WERI-Rb-1 (cell line): ENCODE results near the gene CHMP4B.

ENCODE experiments used
- DNase-seq: peaks from one replicate; pipeline ENCODE4 v3.0.0-alpha.2; 2020
- H3K27ac ChIP-seq: fragments of 250-450 bp; sonication (Bioruptor Pico); 2 replicates; pipeline ENCODE4 v1.5.1; 2020; ENCODE audit warnings: mild to moderate bottlenecking, moderate library complexity
- H3K27me3 ChIP-seq: fragments of 250-450 bp; sonication (Bioruptor Pico); 2 replicates; pipeline ENCODE4 v1.5.1; 2021; ENCODE audit warnings: mild to moderate bottlenecking, low read depth, moderate library complexity; ENCODE audit not compliant: insufficient read depth, severe bottlenecking
- H3K36me3 ChIP-seq: fragments of 250-450 bp; sonication (Bioruptor Pico); 2 replicates; pipeline ENCODE4 v1.5.1; 2020; ENCODE audit warnings: mild to moderate bottlenecking, moderate library complexity
- H3K4me3 ChIP-seq: 2 replicates; pipeline ENCODE4 v1.5.1; 2011; ENCODE audit warnings: low read depth, mild to moderate bottlenecking, control low read depth, low read length
- H3K9me3 ChIP-seq: fragments of 250-450 bp; sonication (Bioruptor Pico); 2 replicates; pipeline ENCODE4 v1.5.1; 2021; ENCODE audit warnings: mild to moderate bottlenecking, moderate library complexity; ENCODE audit not compliant: severe bottlenecking
- TF ChIP-seq, protein P1 (sequence below): IDR thresholded peaks from 2 replicates; pipeline ENCODE4 v1.5.1; 2011; ENCODE audit warnings: low read depth, mild to moderate bottlenecking, control low read depth, inconsistent platforms, low read length

The CHMP4B gene

DNA sequence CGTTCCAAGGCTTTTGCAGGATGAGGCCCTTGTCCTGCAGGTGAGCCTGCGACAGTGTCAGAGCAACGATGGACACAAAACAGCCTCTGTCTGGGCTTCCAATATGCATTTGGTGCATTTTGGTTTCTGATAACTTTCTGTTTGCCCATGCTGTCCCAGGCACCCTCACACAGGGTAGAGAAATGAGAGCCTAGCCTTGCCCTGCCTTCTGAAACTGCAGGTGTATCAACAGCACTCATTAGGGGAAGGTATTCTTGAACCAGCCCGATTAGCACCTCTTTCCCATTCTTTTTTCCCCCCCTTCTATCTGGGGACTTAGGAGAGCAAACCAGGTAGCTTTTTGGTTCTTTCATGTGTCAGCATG is 30.3 kb downstream of the CHMP4B start:
- H3K27me3 ChIP-seq, result no peaks in the 10 kb centered on the region
- no peaks in the 10 kb centered on the region for H3K9me3 ChIP-seq
- peak overlapping the region; percentile 47 for H3K27ac ChIP-seq
- no peak overlapping the region for H3K4me3 ChIP-seq
- TF ChIP-seq, protein P1, sequence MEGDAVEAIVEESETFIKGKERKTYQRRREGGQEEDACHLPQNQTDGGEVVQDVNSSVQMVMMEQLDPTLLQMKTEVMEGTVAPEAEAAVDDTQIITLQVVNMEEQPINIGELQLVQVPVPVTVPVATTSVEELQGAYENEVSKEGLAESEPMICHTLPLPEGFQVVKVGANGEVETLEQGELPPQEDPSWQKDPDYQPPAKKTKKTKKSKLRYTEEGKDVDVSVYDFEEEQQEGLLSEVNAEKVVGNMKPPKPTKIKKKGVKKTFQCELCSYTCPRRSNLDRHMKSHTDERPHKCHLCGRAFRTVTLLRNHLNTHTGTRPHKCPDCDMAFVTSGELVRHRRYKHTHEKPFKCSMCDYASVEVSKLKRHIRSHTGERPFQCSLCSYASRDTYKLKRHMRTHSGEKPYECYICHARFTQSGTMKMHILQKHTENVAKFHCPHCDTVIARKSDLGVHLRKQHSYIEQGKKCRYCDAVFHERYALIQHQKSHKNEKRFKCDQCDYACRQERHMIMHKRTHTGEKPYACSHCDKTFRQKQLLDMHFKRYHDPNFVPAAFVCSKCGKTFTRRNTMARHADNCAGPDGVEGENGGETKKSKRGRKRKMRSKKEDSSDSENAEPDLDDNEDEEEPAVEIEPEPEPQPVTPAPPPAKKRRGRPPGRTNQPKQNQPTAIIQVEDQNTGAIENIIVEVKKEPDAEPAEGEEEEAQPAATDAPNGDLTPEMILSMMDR, result no peak
- no peaks in the 10 kb centered on the region; the same call in none of the 2 replicates for H3K36me3 ChIP-seq
- DNase-seq, result no peak

DNA sequence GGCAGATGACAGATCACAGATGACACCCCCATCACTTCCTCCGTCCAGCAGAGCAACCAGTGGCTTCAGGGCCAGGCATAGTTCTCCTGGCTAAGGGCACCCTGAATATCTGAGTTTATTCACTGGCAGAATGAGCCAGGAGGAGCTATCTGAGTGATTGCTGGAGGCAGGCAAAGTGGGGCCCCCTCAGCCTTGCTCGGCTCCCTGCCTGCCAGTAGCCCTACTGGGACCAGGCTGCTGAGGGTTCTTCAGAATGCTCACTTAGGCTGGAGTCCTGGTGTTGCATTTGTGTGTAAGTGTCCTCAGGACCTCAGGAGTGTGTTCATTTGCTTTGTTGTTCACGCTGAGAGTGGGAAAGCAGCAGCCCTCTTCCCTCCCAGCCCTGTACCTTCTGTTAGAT is 31.2 kb downstream of the CHMP4B start:
- H3K4me3 ChIP-seq, result no peak overlapping the region
- TF ChIP-seq, protein P1, result no peak
- no peaks in the 10 kb centered on the region for H3K27me3 ChIP-seq
- no peaks in the 10 kb centered on the region; the same call in none of the 2 replicates for H3K36me3 ChIP-seq
- no peak for DNase-seq
- H3K9me3 ChIP-seq, result no peaks in the 10 kb centered on the region
- no peak overlapping the region for H3K27ac ChIP-seq

DNA sequence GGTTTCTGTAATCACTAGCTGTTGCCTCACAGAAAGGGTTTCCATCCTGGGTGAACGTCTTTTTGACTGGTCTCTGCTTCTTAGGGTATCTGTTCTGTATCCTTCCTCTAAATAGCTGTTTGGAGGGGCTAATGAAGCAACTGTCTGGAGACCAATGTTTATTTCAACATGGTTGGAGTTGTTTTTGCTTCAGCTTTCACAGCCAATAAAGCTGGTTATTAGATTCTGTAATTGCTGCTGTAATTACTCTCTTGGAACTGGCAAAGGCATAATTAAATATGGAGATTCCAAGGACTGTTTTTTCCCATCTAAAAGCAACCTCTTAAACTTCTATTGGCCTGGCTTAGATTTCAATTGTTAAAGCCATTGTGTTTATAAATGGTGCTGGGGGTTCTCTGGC is 31.9 kb downstream of the CHMP4B start:
- H3K36me3 ChIP-seq, result peaks cover under 1% of the 10 kb centered on the region
- H3K27me3 ChIP-seq, result no peaks in the 10 kb centered on the region
- H3K9me3 ChIP-seq, result no peaks in the 10 kb centered on the region
- H3K4me3 ChIP-seq, result no peak overlapping the region
- TF ChIP-seq, protein P1, result no peak
- DNase-seq, result no peak
- H3K27ac ChIP-seq, result no peak overlapping the region

DNA sequence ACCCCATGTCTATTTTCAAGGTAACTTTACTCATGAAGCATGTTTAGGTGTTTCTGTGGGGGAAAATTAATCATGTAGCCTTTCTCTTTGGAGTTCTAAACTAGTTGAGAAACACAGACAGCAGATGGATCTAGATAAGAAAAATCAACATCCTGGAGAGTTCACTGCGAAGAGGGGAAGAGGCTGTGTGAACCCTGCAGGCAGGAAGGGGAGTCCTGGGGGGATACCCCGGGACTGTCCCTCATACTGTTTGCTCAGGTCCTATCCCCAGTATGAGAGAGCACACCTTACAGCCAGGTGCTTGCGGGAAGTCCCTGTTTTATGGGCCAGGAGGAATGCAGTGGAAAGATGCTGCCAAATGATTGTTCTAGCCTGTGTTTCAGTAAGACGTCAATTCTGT is 32.7 kb downstream of the CHMP4B start:
- H3K4me3 ChIP-seq, result no peak overlapping the region
- peaks cover 8% of the 10 kb centered on the region for H3K36me3 ChIP-seq
- H3K27ac ChIP-seq, result no peak overlapping the region
- no peaks in the 10 kb centered on the region for H3K27me3 ChIP-seq
- H3K9me3 ChIP-seq, result no peaks in the 10 kb centered on the region
- TF ChIP-seq, protein P1, result no peak
- no peak for DNase-seq

DNA sequence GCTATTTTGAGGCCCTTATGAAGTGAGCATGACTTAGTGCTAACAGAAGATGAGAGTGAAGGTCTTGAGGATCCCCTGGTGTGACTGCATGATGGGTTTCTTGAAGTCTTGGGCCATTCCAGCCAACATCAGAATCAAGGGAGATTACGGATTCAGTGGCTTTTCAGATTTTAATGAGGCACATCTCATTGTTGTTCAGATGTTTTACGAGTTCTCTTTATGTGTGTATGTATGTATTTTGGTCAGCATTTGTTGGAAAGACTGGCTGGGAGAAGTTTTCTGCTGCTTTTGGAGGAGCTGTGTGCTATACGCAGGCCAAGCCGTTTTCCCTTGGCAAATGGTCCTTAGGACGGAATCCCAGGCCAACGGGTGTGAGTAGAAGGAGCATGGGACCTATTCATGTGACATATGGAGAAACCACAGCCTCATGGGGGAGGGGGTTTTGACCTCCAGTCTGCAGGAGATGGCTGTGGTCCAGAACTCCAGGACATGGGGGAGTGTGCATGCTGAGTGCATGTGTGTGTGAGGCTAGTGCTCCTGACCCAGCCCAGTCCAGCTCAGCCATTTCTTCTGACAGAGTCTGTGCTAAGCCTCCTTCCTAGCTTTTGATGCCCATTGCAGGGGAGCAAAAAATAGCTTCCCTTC is 35.3 kb downstream of the CHMP4B start:
- Histone ChIP-seq H3K27me3 (no peaks in the 10 kb centered on the region), H3K27ac (no peak overlapping the region), H3K9me3 (no peaks in the 10 kb centered on the region), H3K36me3 (peaks cover 14% of the 10 kb centered on the region), H3K4me3 (no peak overlapping the region)
- TF ChIP-seq, protein P1, result no peak
- DNase-seq, result no peak

DNA sequence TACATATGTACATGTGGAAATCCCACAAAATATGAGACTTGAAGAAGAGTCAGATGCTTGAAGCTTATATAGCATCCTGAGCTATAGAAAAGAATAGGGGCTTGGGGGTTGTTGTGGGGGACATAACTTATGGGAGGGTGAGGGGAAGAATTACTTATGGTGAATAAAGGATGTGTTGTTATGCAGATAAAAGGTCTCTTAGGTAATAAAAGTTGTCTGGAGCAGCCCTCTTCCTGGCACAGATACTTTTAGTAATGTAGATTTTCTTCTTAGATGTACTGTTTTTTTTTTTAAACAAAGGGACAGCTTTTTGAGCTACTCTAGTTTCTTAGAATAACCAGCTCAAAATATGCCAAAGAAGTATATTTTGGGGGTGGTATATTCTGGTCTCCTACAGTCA is 35.9 kb downstream of the CHMP4B start:
- Histone ChIP-seq H3K36me3 (peaks cover 20% of the 10 kb centered on the region), H3K27me3 (no peaks in the 10 kb centered on the region), H3K27ac (no peak overlapping the region), H3K4me3 (no peak overlapping the region), H3K9me3 (no peaks in the 10 kb centered on the region)
- TF ChIP-seq, protein P1, result no peak
- DNase-seq, result no peak
